Lung microvascular endothelial cell (primary cell): ENCODE results near the gene EDN3. TPM values are rescaled to one million over a fixed set of nuclear protein-coding genes. Genes with fewer than 3 reads are reported as not detected.
"Not testable (repeated sequence)": the region's sequence is repeated elsewhere in the genome, so short reads cannot be mapped to it uniquely, and the experiment has no call there.

Source experiments
- DNase-seq, 2 donors: peaks; one replicate each; pipeline versions ENCODE4 v3.0.0 to v3.0.0-alpha.2; 2010; ENCODE audit warnings: low read depth in 2 of 2
- total RNA-seq: library from RNA; depleted of rRNA; stranded (reverse); fragments of >200 nt; gene quantifications from 2 replicates; pipeline ENCODE4 v1.2.1, GENCODE V29; 2014

Gene EDN3
- total RNA-seq, 1 donor from 2014 or later = not detected

DNA sequence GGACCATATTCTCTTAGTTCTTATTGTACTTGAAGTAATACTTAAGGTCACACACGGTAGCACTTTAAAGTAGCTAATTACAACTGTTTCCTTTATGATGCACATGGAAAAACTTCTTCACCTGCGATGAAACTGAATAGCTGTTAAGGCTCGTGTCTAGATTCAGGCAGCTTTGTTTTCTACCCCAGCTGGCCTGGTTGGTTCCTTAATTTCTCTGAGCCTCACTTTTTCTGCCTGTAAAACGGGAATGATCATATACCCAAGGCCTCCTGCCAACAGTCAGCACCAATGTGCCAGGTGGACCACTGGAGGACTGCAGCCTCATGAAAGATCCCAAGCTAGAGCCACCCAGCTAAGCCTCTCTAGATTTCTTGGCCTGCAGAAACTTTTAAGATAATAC is 35.0 kb downstream of the EDN3 start:
- DNase-seq = no peak

DNA sequence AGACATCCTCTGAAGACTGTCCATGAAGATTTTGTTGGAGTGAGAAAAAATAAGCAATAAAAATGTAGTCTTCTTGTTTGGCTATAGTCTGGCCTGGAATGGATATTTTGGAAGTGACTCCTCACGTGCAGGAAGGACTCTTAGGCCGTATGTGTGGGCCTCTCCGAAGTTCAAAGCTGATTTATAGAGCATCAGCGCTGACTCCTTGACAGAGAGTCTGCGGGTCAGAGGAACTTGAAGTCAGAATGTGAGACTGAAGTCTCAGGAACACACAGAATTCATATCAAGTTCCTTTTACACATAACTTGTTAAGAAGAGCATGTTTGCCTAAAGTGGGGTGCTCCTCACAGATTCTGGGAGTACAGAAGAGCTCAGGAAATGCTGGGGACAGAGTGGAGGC is 36.1 kb downstream of the EDN3 start:
- no peak for DNase-seq

DNA sequence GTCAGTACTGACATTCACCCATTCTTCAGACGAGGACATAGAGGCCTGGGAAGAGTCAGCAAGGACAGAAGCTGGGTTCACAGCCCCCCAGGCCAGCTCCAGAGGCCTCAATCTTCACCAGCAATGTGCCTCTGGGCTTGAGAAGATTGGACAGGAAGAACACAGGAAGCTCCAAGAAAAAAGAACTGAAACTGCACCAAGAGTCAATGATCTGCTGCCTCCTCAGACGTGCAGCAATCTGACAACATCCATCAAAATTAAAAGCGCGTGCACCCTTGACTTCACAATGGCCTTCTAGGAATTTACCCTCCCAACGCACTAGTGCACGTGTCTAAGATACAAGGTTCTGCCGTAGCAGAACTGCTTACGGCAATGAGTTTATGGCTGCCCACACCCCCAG is 38.0 kb downstream of the EDN3 start:
- DNase-seq = not testable (repeated sequence)

DNA sequence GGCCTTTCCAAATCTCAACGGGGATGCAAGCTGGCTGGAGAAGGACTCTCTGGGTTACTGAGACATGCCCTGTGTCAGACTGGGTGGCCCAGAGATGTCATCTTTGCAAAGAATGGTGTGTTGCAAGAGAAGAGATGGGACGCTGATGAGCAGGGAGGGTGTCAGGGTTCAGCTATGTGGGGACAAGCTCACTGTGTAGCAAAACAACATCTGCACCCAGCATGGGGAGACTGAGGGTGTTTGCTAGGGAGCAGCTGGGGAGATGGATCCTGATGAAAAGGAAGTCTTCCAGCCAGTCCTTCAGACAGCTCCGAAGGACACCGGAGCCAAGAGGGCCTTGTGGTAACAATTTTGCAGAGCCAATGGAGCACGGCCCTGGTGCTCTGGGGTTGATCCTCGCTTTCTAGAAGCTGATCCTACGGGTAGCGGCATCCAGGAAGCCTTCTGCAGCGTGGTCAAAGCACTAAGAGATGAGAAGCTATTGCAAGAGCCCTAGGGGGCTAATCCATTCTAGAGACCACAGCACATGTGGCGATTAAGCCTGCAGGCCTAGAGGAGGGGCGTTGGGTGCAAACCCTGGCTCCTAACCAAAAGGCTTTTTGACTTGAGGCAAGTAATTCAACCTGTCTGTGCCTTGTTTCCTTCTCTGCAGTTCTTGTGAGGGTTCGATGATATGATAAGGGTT is 39.9 kb downstream of the EDN3 start:
- no peak for DNase-seq

DNA sequence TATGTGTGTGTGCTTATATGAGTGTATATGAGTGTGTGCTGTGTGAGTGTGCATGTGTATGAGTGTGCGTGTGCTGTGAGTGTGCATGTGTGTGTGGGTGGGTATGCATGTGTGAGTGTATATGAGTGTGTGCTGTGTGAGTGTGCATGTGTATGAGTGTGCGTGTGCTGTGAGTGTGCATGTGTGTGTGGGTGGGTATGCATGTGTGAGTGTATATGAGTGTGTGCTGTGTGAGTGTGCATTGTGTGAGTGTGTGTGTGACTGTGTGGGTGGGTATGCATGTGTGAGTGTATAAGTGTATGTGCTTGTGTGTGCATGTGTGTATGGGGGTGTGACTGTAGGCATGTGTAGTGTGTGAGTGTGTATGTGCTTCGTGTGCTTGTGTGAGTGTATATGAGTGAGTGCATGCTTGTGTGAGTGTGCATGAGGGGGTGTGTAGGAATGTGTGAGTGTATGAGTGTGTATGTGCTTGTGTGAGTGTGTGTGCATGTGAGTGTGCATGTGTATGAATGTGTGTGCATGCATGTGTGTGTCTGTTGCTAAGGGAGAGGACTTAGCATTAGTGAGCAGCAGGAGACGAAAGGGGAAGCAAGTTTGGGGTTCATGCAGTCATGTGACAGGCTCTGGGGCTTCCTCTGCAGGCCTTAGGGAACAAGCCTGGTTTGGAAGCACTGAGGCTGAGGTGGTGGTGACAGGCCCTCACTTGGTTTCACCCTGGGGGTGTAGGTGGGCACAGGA is 41.0 kb downstream of the EDN3 start:
- not testable (repeated sequence) for DNase-seq

DNA sequence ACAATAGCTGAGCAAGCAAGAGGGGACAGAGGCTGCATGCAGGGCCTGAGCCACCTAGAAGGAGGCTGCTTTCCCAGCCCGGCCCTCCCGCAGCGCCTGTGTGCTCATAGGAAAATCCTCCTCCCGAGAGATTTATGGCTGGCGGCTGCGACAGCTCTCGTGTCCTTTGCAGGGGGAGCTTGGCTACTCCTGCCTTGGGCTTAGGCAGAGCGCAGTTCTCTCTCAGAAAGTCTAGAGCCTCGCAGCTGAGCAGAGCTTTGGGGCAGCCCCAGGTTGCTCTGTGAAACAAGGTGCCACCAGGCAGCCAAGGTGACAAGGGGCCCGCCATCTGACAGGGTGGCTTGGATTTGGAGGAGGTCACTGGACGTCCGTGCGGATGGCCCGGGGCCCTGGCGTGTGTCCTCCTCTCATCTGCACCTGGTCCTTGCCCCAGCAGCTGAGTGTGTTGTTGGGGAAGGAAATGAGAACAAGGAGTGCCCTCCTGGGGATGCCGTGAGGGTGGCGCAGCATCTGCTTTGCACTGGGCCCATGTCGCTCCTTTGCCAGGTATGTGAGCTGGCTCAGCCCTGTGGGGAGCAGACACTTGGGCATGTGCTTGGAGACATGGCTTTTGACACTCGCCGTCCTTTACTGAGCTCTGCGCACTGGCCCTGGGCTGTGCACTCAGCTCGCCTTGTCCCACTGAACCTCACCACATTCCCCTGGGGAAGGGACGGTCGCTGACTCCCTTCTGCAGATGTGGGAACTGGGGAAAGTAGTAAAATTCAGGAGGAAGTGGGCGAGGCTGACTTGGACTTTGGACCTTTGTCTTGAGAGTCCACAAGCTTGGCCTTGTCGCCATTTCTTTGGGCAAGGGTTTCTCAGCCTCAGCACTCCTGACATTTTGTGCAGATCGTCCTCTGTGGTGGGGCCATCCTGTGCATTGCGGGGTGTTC is 41.9 kb downstream of the EDN3 start:
- DNase-seq = no peak

DNA sequence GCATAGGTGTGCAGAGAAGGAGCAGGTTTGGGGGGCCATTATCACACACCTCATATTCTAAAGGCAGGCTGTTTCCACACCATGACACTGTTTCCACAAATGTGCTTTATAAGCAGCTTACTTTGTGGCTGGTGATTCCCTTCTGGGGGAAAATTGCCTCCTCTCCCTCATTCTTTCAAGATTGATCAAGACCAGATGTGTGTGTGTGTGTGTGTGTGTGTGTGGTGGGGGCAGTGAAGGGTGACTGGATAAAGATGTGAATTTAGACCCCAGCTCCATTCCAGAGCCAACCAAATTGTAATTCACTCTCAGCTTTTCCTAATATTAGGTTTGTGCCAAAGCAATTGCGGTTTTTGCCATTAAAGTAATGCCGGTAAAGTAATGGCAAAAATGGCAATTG is 45.6 kb downstream of the EDN3 start:
- no peak for DNase-seq

DNA sequence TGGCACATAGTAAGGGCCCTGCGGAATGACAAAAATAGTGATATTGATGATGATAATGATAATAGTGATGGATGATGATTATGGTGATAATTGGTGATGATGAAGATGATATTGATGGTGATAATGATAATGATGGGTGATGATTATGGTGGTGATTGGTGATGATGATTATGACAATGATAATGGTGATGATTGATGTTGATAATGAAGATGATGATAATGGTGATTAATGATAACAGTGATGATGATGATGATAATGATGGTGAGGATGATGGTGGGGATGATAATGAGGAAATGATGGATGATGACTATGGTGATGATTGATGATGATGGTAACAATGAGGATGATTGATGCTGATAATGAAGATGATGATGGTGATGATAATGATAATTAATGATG is 48.9 kb downstream of the EDN3 start:
- no peak for DNase-seq

DNA sequence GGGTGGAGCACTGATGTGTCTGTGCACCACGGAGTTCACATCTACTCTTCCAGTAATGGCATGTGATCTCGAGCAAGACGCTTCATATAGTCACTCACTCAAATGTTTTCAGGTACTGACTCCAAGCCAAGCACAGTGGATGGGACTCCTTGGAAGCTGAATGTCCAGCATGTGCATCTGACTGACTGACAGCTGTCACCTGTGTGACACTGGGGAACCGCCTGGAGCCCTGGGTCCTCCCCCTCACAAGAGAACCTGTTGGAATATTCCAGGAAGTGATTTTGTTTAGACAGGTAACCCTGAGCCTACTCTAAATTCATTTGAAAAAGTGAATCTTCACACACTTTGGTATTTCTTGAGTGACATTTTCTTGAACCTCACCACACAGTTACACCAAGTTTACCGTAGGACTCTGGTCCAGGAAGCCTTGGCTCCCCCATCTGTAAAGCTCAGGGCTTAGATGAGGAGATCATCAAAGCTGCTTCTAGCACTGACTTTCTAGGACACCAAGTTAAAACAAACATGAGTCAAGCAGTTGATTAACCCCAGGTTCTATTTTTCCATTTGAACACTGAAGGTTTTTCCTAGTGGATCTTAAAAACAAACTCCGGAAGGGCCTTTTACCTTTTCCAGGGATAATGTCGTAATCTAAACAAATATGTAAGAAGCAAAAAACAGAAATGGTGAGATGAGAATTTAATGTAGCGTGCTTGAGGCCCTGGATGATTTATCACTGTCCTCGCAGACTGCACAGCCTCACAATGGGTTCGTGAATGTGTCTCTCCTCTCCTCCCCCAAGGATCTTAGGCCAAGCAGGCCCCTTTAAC is 50.1 kb downstream of the EDN3 start:
- no peak for DNase-seq

DNA sequence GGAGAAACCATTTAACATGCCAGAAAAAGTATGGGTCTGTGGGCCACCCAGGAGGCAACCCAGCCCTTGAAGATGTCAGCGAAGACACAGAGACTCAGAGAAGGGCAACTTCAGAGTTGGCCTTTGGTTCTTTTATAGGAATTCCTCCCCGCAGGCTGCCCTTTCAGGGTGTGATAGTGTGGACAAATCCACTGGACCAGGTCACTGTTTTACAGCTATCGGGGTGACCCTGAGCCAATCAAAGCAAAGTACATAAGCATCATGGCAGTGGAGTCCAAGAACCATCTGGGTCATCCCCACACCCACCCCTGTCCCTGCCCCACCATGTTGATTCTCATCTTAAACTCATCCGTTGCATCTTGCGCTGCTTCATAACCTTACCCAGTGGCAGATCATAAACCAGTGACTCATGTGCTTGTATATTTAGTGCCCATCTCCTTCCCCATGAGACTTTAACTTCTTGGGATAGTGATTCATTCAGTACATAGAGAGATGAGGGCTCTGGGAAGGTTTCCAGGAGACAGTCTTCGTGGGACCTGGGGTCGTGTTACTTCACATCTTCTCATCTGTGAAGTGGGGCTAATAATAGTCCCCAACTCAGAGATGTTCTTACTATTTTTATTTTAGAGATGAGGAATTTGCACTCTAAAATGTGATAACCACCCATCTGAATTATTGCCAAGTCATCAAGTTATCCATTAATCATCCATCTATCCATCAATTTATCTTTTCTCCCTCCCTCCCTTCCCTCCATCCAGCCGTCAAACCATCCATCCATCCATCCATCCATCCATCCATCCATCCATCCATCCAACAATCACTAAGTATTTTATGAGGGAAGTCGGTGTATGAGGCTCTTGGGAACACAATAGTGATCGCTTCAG is 51.0 kb downstream of the EDN3 start:
- DNase-seq = no peak

DNA sequence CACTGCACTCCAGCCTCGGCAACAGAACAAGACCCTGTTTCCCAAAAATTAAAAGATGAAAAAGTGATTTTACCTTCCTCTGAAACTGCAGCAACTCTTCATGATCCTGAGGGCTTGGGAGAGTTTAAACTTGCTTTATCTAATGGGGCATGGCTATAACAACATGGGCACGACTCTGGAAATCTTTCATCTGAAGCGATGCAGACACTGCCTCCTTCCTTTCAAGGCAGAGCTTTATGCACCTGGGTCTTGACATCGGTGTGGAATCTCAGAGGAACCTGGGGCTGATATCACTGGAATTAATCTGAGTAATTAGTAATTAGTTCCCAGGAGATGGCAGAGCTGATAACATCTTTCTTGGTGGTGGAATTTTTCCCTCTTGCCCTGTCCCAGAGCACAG is 52.1 kb downstream of the EDN3 start:
- no peak for DNase-seq

DNA sequence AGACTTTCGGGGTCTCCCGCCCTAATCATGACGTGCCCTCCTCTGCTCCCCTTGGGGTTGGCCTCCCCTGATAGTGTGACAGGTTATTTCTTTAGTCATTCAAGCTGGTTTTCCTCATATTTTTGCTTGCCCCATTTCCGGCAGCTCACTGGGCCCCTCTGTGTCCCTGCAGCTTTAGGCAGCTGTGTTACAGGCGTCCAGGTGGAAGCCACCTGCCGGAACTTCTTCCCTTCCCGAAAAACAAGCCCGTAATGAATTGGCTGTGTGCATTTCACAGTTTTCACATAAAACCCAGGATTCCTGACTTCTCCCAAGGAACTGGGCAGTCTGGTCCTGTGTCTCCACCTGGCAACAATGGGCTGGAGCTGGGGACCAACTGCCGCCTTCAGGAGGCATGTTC is 52.6 kb downstream of the EDN3 start:
- DNase-seq = no peak

DNA sequence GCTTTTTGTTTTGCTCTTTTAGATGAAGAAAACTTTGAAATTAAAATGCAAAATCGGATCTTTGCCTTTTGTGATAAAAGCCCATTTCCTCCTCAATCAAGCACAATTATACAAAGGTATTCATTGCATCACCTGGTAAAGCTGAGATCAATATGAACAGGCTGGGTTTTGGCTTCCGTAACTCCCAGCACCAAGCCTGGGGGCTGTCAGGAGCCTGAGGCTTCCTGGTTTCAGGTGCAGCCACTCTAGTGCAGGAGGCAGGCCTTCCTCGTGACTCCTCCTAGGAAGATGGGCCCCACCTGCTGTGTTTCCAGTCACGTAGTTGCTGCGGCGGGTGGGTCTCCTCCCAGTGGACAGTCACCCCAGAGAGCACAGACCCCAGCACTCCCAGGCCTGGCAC is 54.0 kb downstream of the EDN3 start:
- no peak for DNase-seq

DNA sequence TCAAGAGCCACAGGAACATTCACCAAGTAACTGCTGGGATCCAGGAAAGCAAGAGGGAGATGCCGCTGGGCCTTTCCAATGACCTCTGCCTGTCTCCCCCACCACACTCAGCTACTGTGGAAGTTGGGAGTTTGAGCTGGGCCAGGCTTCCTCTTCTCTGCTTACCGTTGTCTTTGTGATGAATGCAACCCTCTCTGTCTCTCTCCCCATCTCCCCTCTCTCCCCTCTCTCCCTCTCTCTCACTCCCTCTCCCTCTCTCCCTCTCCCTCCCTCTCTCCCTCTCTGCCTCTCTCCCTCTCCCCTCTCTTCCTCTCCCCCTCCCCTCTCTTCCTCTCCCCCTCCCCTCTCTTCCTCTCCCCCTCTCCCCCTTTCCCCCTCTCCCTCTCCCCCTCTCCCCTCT is 54.8 kb downstream of the EDN3 start:
- no peak for DNase-seq

DNA sequence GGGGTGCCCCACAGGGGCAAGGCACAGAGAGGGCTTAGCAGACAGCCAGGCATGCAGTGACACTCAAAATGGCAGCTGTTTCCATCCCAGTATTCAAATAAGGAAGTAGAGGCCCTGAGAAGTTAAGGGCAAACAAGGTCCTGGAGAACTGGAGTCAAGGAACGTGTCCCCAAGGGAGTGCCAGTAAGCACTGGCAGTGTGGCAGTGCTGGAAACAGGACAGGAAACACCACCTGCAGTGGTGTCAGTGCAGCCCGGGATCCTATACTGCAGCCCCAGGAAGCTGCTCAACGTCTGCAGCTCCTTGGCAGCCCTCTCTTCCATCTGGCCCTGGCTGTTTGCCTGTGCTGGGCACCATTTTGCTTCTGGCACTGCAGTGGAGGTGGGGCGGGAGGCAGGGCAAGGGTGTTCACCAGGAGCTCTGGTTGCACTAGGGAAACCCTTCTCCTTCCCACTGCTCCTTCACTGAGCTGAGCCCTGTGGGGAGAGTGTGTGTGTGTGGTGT is 56.3 kb downstream of the EDN3 start:
- DNase-seq = no peak

DNA sequence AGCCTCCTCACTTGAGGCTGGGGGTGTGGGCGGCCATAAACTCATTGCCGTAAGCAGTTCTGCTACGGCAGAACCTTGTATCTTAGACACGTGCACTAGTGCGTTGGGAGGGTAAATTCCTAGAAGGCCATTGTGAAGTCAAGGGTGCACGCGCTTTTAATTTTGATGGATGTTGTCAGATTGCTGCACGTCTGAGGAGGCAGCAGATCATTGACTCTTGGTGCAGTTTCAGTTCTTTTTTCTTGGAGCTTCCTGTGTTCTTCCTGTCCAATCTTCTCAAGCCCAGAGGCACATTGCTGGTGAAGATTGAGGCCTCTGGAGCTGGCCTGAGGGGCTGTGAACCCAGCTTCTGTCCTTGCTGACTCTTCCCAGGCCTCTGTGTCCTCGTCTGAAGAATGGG is 58.4 kb downstream of the EDN3 start:
- not testable (repeated sequence) for DNase-seq

DNA sequence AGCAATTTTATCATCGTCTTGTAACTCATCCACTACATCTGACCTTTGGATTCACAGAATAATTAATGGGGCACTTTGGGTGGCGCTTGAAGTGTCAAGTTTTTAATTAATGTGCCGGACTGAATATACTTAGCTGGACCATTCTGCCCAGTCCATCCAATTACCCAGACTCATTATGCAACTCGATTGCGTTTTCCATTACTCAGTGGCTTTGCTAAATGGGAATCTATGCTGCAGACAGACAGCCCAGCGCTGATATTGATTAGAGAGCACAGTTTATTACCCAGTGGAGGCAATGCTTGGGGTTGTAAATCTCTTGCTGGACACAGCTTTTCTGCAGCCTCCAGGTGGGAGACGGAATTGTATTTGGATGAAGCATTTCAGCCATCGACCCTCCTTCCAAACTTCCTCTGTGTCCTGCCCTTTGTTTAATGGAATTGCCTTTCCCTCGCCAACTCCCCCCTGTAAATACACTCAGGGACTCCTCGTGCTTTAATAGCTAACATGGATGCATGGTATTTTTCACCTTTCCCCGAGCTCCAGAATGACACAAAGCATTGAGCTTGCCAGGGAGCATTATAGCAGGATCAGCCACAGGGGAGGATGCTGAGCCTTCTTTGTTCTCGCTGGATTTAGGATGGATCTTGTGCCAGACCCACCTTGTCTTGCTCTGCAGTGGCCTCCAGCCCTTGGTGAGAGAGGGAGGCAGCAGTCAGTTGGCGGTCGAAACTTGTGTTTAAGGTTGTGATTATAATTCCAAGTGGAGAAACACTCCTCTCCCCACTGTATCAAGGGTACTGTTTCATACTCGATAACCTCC is 59.7 kb downstream of the EDN3 start:
- no peak for DNase-seq

DNA sequence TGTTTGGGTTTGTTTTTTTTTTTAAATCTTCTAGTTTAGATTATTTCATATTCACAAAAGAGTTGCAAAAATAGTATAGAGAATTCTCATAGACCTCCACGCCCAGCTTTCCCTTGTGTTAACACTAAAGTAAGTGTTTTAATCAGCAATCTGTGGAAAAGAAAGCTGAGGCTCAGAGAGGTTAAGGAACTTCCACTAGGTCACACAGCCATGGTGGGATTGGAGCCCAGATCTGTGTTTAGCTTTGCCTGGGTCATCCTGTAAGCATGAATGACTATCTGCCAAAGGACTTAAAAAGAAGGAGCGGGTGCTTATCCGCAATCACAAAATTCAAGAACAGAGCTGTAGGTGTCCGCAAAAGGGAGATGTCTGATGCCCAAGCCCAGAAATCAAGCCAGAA is 60.5 kb downstream of the EDN3 start:
- DNase-seq = no peak

DNA sequence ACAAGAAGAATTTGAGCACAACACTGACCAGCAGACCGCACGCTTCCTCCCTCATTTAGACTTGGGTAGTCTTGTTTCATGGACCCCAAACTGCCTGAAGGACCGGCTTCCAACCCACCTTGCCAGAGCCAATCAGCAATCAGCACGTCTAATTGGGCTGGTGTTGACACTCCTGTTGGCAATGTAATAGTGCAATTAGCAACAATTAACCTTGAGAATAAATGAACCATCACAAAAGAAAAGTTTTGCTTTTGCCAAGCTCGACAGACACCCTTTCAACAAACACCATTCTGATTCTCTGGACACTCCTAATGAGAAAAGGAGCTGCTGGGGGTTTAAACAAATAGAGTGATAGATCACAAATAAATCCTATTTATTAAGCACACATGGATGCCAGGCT is 61.0 kb downstream of the EDN3 start:
- no peak for DNase-seq
